Measurements from ENCODE around the gene CARD6. TPM values are rescaled to one million over a fixed set of nuclear protein-coding genes. Genes with fewer than 3 reads are reported as not detected.

CARD6 gene
- total and polyA plus RNA-seq, 9 of the 15 experiments (the other 6 are each of a cell fraction or from before 2014, with no cell fraction given), result 3.5 to 8.3 (median 5.9) TPM

DNA sequence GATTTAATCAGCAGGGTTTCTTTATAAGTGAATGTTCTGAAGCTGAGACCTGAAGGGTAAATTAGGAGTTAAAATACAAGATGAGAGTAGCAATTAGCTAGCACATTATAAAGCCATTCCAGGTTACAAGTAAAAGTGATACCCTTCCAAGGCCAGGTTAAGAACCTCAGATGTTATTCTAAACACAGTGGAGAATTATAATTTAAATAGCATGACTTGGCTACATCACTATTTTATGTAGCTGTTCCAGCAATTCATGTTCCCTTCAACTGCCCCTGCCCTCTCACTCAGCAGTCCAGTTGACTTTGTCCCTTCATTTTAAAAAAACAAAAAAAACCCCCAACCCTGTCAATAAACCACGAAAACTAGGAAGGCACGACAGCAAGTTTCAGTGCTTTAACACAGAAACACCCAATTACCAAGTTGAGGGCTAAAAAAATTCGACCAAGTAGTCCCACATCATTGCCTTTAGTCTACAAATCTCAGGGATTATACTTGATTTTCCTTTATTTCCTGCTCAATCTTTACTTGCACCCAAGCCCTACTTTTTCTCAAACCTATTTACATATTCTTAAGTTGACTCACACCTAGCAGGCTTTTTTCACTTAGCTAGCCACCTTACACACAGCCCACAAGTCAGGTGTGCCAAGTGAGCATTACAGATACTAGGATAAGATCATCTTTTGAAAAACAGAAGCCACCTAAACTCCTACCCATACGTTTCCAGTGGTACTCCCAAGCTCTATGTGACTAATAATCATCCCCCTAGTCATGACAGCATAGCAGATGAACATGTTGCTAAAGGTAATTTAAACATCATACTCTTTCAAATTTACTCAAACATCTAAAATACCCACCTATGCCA, 9.6 kb upstream of the CARD6 start:
- peaks cover 68% of the 10 kb centered on the region for H4K20me1 ChIP-seq (replicated peaks; ENCODE audit: control insufficient read depth, insufficient read depth, low read length)
- ChIA-PET CTCF (ENCODE audit: low intra/inter-chr PET ratio) (no interaction called here), POLR2A (interaction anchor here (0.9 to 13.0 kb wide), 10 partner anchors 8 to 68 kb away, joined by 4 to 125 read pairs (median 12); partner anchors contain the start of gene CARD6)
- H2AFZ ChIP-seq (ENCODE audit: low read depth, low read length), result no peak overlapping the region
- no peak for FAIRE-seq
- H3K9ac ChIP-seq (ENCODE audit: insufficient read depth in 1 of 2, low read depth in 2 of 2, low read length in 2 of 2), result peak overlapping the region in 1 of 2 experiments; percentile 99; a peak in 2 of 4 replicates
- peak overlapping the region; percentile 99 for H3K4me2 ChIP-seq (ENCODE audit: insufficient read depth, low read length)
- peaks cover 82% of the 10 kb centered on the region for H3K36me3 ChIP-seq (ENCODE audit: control insufficient read depth, insufficient read depth, low read length)
- WGBS (ENCODE audit: insufficient coverage, low coverage, missing lambda C conversion rate), result 54% methylated on average over 4 of the region's 4 CpGs
- DNase-seq (ENCODE audit: extremely low read depth in 1 of 4, low spot score in 3 of 4), result no peak
- intact Hi-C loops (cut with micrococcal nuclease), result loop anchor here (10.0 kb wide), 1 partner anchor 1407 kb away; the partner anchor contains the start of gene DAB2
- ATAC-seq, result no peak
- peak overlapping the region; percentile 8; the same call in 1 of the 2 replicates for H3K4me3 ChIP-seq
- BruUV-seq (replicated peaks), result no TSS peak
- in situ Hi-C loops (cut with MboI), result no loop called here
- H3K79me2 ChIP-seq (ENCODE audit: control insufficient read depth, insufficient read depth, low read length), result peaks cover 79% of the 10 kb centered on the region
- H3K27ac ChIP-seq (ENCODE audit: extremely low read depth, low read depth, low read length), result peak overlapping the region; percentile 30; the same call in 2 of the 3 replicates
- no peaks in the 10 kb centered on the region for H3K27me3 ChIP-seq (ENCODE audit: control insufficient read depth in 2 of 2, insufficient read depth in 2 of 2, low read length in 2 of 2)
- no peaks in the 10 kb centered on the region for H3K9me3 ChIP-seq (replicated peaks; ENCODE audit: control insufficient read depth, insufficient read depth, low read depth, low read length)
- H3K9me1 ChIP-seq (ENCODE audit: control insufficient read depth, insufficient read depth, low read length), result peaks cover 5% of the 10 kb centered on the region
- peaks cover 6 to 27% of the 10 kb centered on the region in 2 experiments; a peak in 4 of 5 replicates for H3K4me1 ChIP-seq (replicated peaks in 1 of 2; ENCODE audit: control insufficient read depth in 2 of 2, insufficient read depth in 2 of 2, low read length in 2 of 2)
- TF ChIP-seq ESRRA (IDR thresholded peaks at IDR 0.05; ENCODE audit: borderline replicate concordance, low read depth), result no peak
- TF ChIP-seq, protein P1, sequence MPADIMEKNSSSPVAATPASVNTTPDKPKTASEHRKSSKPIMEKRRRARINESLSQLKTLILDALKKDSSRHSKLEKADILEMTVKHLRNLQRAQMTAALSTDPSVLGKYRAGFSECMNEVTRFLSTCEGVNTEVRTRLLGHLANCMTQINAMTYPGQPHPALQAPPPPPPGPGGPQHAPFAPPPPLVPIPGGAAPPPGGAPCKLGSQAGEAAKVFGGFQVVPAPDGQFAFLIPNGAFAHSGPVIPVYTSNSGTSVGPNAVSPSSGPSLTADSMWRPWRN (IDR thresholded peaks at IDR 0.05; ENCODE audit: low read depth), result no peak
- TF ChIP-seq NR2C1 (IDR thresholded peaks at IDR 0.05), result no peak
- no peak for TF ChIP-seq NR2C1 (tag; IDR thresholded peaks at IDR 0.05)
- TF ChIP-seq SMAD2 (IDR thresholded peaks at IDR 0.05; ENCODE audit: low read depth, low read length), result no peak
- TF ChIP-seq RBFOX2 (IDR thresholded peaks at IDR 0.05; ENCODE audit: low read depth, low read length), result peak; percentile 76
- TF ChIP-seq ZC3H4 (CRISPR knock-in tag; IDR thresholded peaks at IDR 0.05; ENCODE audit: borderline replicate concordance), result no peak
- no peak for TF ChIP-seq SNRNP70 (optimal IDR thresholded peaks at IDR 0.05; ENCODE audit: low read depth, low read length)
- no peak for TF ChIP-seq ZNF507 (tag; conservative IDR thresholded peaks at IDR 0.05)
- TF ChIP-seq CEBPG (CRISPR knock-in tag; IDR thresholded peaks at IDR 0.05), result no peak
- no peak for TF ChIP-seq CEBPG (tag; conservative IDR thresholded peaks at IDR 0.05 in 1 of 2, IDR thresholded peaks at IDR 0.05 in 1 of 2)
- no peak for TF ChIP-seq TRIM24 (IDR thresholded peaks at IDR 0.05)
- TF ChIP-seq ETS2 (tag; IDR thresholded peaks at IDR 0.05; ENCODE audit: borderline replicate concordance, poor library complexity, severe bottlenecking), result no peak
- peak; percentile 14; the same call in 1 of the 2 replicates for TF ChIP-seq KHSRP (IDR thresholded peaks at IDR 0.05)
- TF ChIP-seq GABPA (tag; conservative IDR thresholded peaks at IDR 0.05; ENCODE audit: low read depth), result no peak
- TF ChIP-seq MAFK (IDR thresholded peaks at IDR 0.05; ENCODE audit: low read length), result no peak
- TF ChIP-seq ZNF436 (CRISPR knock-in tag; IDR thresholded peaks at IDR 0.05), result no peak
- TF ChIP-seq POLR2G (IDR thresholded peaks at IDR 0.05; ENCODE audit: low read depth, low read length), result peak; percentile 52
- TF ChIP-seq ZNF232 (CRISPR knock-in tag; IDR thresholded peaks at IDR 0.05), result no peak
- TF ChIP-seq ILF3 (IDR thresholded peaks at IDR 0.05; ENCODE audit: borderline replicate concordance), result peak; percentile 51
- TF ChIP-seq ELF2 (CRISPR knock-in tag; IDR thresholded peaks at IDR 0.05), result 0 out of 2 replicates have a peak, but pooled peaks have one; percentile 43
- TF ChIP-seq, protein P2, sequence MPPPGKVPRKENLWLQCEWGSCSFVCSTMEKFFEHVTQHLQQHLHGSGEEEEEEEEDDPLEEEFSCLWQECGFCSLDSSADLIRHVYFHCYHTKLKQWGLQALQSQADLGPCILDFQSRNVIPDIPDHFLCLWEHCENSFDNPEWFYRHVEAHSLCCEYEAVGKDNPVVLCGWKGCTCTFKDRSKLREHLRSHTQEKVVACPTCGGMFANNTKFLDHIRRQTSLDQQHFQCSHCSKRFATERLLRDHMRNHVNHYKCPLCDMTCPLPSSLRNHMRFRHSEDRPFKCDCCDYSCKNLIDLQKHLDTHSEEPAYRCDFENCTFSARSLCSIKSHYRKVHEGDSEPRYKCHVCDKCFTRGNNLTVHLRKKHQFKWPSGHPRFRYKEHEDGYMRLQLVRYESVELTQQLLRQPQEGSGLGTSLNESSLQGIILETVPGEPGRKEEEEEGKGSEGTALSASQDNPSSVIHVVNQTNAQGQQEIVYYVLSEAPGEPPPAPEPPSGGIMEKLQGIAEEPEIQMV (tag; conservative IDR thresholded peaks at IDR 0.05; ENCODE audit: low read depth), result no peak
